Chondrocyte (in vitro differentiated cells): ENCODE data around the gene KIF16B. TPM values are rescaled to one million over a fixed set of nuclear protein-coding genes. Genes with fewer than 3 reads are reported as not detected.

Source experiments
- DNase-seq: peaks from one replicate; pipeline ENCODE4 v3.0.0; 2021; ENCODE audit warnings: mixed read lengths, low spot score
- H3K27ac Mint-ChIP-seq: one replicate; pipeline ENCODE4 v1.8.0; 2021; ENCODE audit warnings: mild to moderate bottlenecking, moderate library complexity, mixed read lengths; ENCODE audit not compliant: unreplicated experiment
- H3K27me3 Mint-ChIP-seq: 2 replicates; pipeline ENCODE4 v1.8.0; 2021; ENCODE audit warnings: low read depth, mixed read lengths
- H3K36me3 Mint-ChIP-seq: 2 replicates; pipeline ENCODE4 v1.8.0; 2021; ENCODE audit warnings: low read depth, mixed read lengths
- H3K4me1 Mint-ChIP-seq: 2 replicates; pipeline ENCODE4 v1.8.0; 2021; ENCODE audit warnings: low read depth, mild to moderate bottlenecking, mixed read lengths
- H3K4me3 Mint-ChIP-seq: one replicate; pipeline ENCODE4 v1.8.0; 2021; ENCODE audit warnings: mild to moderate bottlenecking, moderate library complexity, mixed read lengths; ENCODE audit not compliant: unreplicated experiment
- H3K9me3 Mint-ChIP-seq: 2 replicates; pipeline ENCODE4 v1.8.0; 2021; ENCODE audit warnings: low read depth, mixed read lengths
- total RNA-seq: library from RNA; stranded (reverse); gene quantifications from 3 replicates; pipeline ENCODE4 v1.2.1, GENCODE V29; 2021
- TF ChIP-seq, protein P1 (sequence below): fragments of 200-600 bp; sonication (generic); IDR thresholded peaks from 2 replicates; pipeline ENCODE4 v1.5.0; 2021; ENCODE audit warnings: antibody characterized with exemption, mild to moderate bottlenecking, moderate library complexity

The KIF16B gene
- total RNA-seq, 1 donor from 2014 or later = 11.2 TPM

DNA sequence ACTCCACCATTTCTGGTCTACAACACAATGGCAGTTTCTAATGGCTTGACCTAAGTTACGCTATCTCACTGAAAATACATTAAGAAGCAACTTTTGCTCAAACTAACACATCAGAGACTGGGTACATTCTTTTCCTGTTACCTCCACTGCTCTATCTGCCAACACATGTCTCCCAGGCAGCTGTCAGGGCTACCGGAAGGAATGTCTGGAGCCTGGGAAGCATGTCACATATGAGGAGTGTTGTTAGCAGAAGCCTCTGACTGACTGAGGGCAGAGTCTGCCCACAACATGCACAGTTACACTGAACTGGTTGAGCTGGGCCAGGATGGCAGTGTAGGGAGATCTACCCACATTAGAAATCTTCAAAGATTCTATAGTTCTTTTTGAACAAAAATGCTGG lies 264.5 kb downstream of the KIF16B start:
- no peak for DNase-seq
- no peaks in the 10 kb centered on the region for H3K27me3 Mint-ChIP-seq

DNA sequence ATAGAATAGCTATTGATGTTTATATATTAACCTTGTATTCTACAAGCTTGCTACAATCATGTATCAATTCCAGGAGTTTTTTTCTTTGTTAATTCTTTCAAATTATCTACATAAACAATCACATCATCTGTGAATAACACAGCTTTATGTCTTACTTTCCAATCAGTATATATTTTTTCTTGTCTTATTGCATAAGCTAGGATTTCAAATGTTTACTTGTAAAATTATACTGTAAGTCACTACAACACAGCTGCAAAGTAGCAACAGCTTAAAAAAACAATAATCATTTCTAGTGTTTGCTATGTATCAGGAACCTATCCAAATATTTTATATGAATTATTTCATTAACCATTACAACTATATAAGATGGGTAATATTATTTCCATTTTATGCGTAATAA lies 270.4 kb downstream of the KIF16B start:
- Mint-ChIP-seq H3K27ac (no peak overlapping the region), H3K4me3 (no peak overlapping the region), H3K36me3 (peaks cover 15% of the 10 kb centered on the region), H3K4me1 (peaks cover 4% of the 10 kb centered on the region), H3K27me3 (no peaks in the 10 kb centered on the region), H3K9me3 (peaks cover 23% of the 10 kb centered on the region)
- TF ChIP-seq, protein P1, sequence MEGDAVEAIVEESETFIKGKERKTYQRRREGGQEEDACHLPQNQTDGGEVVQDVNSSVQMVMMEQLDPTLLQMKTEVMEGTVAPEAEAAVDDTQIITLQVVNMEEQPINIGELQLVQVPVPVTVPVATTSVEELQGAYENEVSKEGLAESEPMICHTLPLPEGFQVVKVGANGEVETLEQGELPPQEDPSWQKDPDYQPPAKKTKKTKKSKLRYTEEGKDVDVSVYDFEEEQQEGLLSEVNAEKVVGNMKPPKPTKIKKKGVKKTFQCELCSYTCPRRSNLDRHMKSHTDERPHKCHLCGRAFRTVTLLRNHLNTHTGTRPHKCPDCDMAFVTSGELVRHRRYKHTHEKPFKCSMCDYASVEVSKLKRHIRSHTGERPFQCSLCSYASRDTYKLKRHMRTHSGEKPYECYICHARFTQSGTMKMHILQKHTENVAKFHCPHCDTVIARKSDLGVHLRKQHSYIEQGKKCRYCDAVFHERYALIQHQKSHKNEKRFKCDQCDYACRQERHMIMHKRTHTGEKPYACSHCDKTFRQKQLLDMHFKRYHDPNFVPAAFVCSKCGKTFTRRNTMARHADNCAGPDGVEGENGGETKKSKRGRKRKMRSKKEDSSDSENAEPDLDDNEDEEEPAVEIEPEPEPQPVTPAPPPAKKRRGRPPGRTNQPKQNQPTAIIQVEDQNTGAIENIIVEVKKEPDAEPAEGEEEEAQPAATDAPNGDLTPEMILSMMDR = no peak
- DNase-seq = no peak

More for the DNA sequence above, 264.5 kb downstream of the KIF16B start:
- Mint-ChIP-seq H3K4me3 (no peak overlapping the region), H3K27ac (peak overlapping the region; percentile 33), H3K36me3 (peaks cover 9% of the 10 kb centered on the region), H3K9me3 (peaks cover 3% of the 10 kb centered on the region), H3K4me1 (peaks cover 23% of the 10 kb centered on the region)
- TF ChIP-seq, protein P1 = no peak

DNA sequence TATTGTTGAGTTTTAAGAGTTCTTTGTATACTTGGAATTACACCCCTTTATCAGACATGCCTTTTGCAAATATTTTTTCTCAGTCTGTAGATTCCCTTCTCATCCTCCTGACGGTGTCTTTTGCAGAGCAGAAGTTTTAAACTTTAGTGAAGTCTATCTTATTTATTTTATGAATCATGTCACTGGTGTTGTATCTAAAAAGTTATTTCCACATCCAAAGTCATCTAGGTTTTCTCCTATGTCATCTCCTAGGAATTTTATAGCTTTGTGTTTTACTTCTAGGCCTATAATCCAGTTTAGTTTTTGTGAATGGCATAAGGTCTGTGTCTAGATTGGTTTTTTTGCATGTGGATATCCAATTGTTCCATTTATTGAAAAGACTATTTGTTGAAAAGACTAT lies 271.3 kb downstream of the KIF16B start:
- no peak for DNase-seq

DNA sequence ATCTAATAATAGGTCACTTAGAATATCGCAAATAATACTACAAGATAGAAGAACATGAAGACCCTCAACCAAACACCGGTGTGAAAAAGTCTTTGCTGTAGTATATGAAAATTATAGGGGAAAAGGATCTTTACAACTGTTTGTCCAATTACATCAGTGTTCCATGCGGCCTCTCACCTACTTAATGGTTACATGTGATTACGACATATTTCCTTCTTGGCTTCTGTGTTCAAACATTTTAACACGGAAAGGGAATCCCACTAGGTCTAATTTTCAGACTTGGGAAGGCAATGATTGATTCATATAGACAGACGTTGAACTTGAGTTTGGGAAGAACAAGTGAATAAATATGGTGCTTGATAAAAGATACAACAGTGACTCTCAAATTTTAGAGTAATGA lies 273.4 kb downstream of the KIF16B start:
- H3K27ac Mint-ChIP-seq = no peak overlapping the region
- H3K4me1 Mint-ChIP-seq = peaks cover 4% of the 10 kb centered on the region
- H3K27me3 Mint-ChIP-seq = no peaks in the 10 kb centered on the region
- peaks cover 11% of the 10 kb centered on the region for H3K36me3 Mint-ChIP-seq
- peaks cover 20% of the 10 kb centered on the region for H3K9me3 Mint-ChIP-seq
- TF ChIP-seq, protein P1 = no peak
- DNase-seq = no peak
- no peak overlapping the region for H3K4me3 Mint-ChIP-seq

More for the DNA sequence above, 271.3 kb downstream of the KIF16B start:
- Mint-ChIP-seq H3K4me1 (peaks cover 4% of the 10 kb centered on the region), H3K27me3 (no peaks in the 10 kb centered on the region), H3K9me3 (peaks cover 23% of the 10 kb centered on the region), H3K36me3 (peaks cover 15% of the 10 kb centered on the region), H3K27ac (no peak overlapping the region), H3K4me3 (no peak overlapping the region)
- TF ChIP-seq, protein P1 = no peak

DNA sequence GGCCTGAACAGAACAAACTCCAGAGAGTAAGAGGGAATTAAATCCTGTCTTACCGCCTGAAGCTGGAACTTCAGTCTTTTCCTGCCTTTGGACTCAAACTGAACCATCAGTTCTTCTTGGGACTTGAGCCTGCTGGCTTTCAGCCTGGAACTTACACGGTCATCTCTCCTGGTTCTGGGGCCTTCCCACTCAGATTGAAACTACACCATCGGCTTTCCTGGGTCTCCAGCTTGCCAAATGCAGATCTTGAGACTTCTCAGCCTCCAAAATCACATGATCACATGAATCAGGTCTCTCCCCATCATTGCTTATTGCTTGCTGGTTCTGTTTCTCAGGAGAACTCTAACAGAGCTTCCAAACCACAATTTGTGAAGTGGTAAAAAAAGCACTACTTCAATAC lies 276.3 kb downstream of the KIF16B start:
- H3K4me1 Mint-ChIP-seq = peaks cover 2% of the 10 kb centered on the region
- no peak overlapping the region for H3K27ac Mint-ChIP-seq
- TF ChIP-seq, protein P1 = no peak
- H3K4me3 Mint-ChIP-seq = no peak overlapping the region
- H3K9me3 Mint-ChIP-seq = peaks cover 6% of the 10 kb centered on the region
- DNase-seq = no peak
- H3K27me3 Mint-ChIP-seq = no peaks in the 10 kb centered on the region
- peaks cover 2% of the 10 kb centered on the region for H3K36me3 Mint-ChIP-seq
